ENCODE measurements around the gene MRPL4.

The MRPL4 gene

GRCh38 chr19:10251792-10252694 lies at the start of gene MRPL4:
Gene MRPL4 (plus strand): TSS chr19:10252214. CDS start chr19:10252254, 40 bp downstream.
- H3K9me3 ChIP-seq (ENCODE audit: control insufficient read depth, low read depth, low read length): no peaks in the 10 kb centered on the region
- H3K27ac ChIP-seq (ENCODE audit: low read length): peak within 1 kb of the TSS; percentile 87
- peaks cover 3% of the 10 kb centered on the region for H3K4me1 ChIP-seq (ENCODE audit: control insufficient read depth, low read depth, low read length)
- H3K27me3 ChIP-seq (ENCODE audit: control insufficient read depth, insufficient read depth, low read length): no peaks in the 10 kb centered on the region
- H3K36me3 ChIP-seq (ENCODE audit: control insufficient read depth, low read depth, low read length): peaks cover 13% of the 10 kb centered on the region
- H3K9ac ChIP-seq (ENCODE audit: low read length): peak within 1 kb of the TSS; percentile 83
- H3K4me3 ChIP-seq (ENCODE audit: low read length): peak within 1 kb of the TSS; percentile 99

- Histone ChIP-seq H3K4me3 (ENCODE audit: low read length) (no peak overlapping the region), H3K9ac (ENCODE audit: low read length) (no peak overlapping the region), H3K36me3 (ENCODE audit: control insufficient read depth, low read depth, low read length) (no peaks in the 10 kb centered on the region), H3K4me1 (ENCODE audit: control insufficient read depth, low read depth, low read length) (no peaks in the 10 kb centered on the region), H3K27ac (ENCODE audit: low read length) (no peak overlapping the region), H3K27me3 (ENCODE audit: control insufficient read depth, insufficient read depth, low read length) (no peaks in the 10 kb centered on the region), H3K9me3 (ENCODE audit: control insufficient read depth, low read depth, low read length) (no peaks in the 10 kb centered on the region)
Observed at GRCh38 chr19:10203686-10204085, 48.3 kb upstream of the MRPL4 start.

GRCh38 chr19:10205636-10206035 lies 46.4 kb upstream of the MRPL4 start:
- H3K27ac ChIP-seq (ENCODE audit: low read length): no peak overlapping the region
- H3K36me3 ChIP-seq (ENCODE audit: control insufficient read depth, low read depth, low read length): no peaks in the 10 kb centered on the region
- H3K9me3 ChIP-seq (ENCODE audit: control insufficient read depth, low read depth, low read length): no peaks in the 10 kb centered on the region
- no peaks in the 10 kb centered on the region for H3K27me3 ChIP-seq (ENCODE audit: control insufficient read depth, insufficient read depth, low read length)
- no peak overlapping the region for H3K9ac ChIP-seq (ENCODE audit: low read length)
- no peaks in the 10 kb centered on the region for H3K4me1 ChIP-seq (ENCODE audit: control insufficient read depth, low read depth, low read length)
- H3K4me3 ChIP-seq (ENCODE audit: low read length): no peak overlapping the region

- H3K36me3 ChIP-seq (ENCODE audit: control insufficient read depth, low read depth, low read length): no peaks in the 10 kb centered on the region
- no peaks in the 10 kb centered on the region for H3K4me1 ChIP-seq (ENCODE audit: control insufficient read depth, low read depth, low read length)
- no peaks in the 10 kb centered on the region for H3K27me3 ChIP-seq (ENCODE audit: control insufficient read depth, insufficient read depth, low read length)
- no peaks in the 10 kb centered on the region for H3K9me3 ChIP-seq (ENCODE audit: control insufficient read depth, low read depth, low read length)
- H3K9ac ChIP-seq (ENCODE audit: low read length): no peak overlapping the region
- H3K27ac ChIP-seq (ENCODE audit: low read length): no peak overlapping the region
- H3K4me3 ChIP-seq (ENCODE audit: low read length): no peak overlapping the region
Observed at GRCh38 chr19:10206226-10206885, 45.7 kb upstream of the MRPL4 start.

GRCh38 chr19:10207026-10207425 lies 45.0 kb upstream of the MRPL4 start:
- Histone ChIP-seq H3K27ac (ENCODE audit: low read length) (no peak overlapping the region), H3K27me3 (ENCODE audit: control insufficient read depth, insufficient read depth, low read length) (no peaks in the 10 kb centered on the region), H3K9me3 (ENCODE audit: control insufficient read depth, low read depth, low read length) (no peaks in the 10 kb centered on the region), H3K9ac (ENCODE audit: low read length) (no peak overlapping the region), H3K36me3 (ENCODE audit: control insufficient read depth, low read depth, low read length) (no peaks in the 10 kb centered on the region), H3K4me1 (ENCODE audit: control insufficient read depth, low read depth, low read length) (no peaks in the 10 kb centered on the region), H3K4me3 (ENCODE audit: low read length) (no peak overlapping the region)

GRCh38 chr19:10209315-10209714 lies 42.7 kb upstream of the MRPL4 start:
- H3K4me3 ChIP-seq (ENCODE audit: low read length): no peak overlapping the region
- H3K9ac ChIP-seq (ENCODE audit: low read length): no peak overlapping the region
- no peaks in the 10 kb centered on the region for H3K4me1 ChIP-seq (ENCODE audit: control insufficient read depth, low read depth, low read length)
- no peaks in the 10 kb centered on the region for H3K27me3 ChIP-seq (ENCODE audit: control insufficient read depth, insufficient read depth, low read length)
- H3K27ac ChIP-seq (ENCODE audit: low read length): no peak overlapping the region
- H3K36me3 ChIP-seq (ENCODE audit: control insufficient read depth, low read depth, low read length): no peaks in the 10 kb centered on the region
- H3K9me3 ChIP-seq (ENCODE audit: control insufficient read depth, low read depth, low read length): no peaks in the 10 kb centered on the region

- no peak overlapping the region for H3K27ac ChIP-seq (ENCODE audit: low read length)
- no peak overlapping the region for H3K4me3 ChIP-seq (ENCODE audit: low read length)
- no peak overlapping the region for H3K9ac ChIP-seq (ENCODE audit: low read length)
- no peaks in the 10 kb centered on the region for H3K27me3 ChIP-seq (ENCODE audit: control insufficient read depth, insufficient read depth, low read length)
- H3K9me3 ChIP-seq (ENCODE audit: control insufficient read depth, low read depth, low read length): no peaks in the 10 kb centered on the region
- H3K4me1 ChIP-seq (ENCODE audit: control insufficient read depth, low read depth, low read length): no peaks in the 10 kb centered on the region
- no peaks in the 10 kb centered on the region for H3K36me3 ChIP-seq (ENCODE audit: control insufficient read depth, low read depth, low read length)
Observed at GRCh38 chr19:10211061-10211460, 41.0 kb upstream of the MRPL4 start.

- H3K4me3 ChIP-seq (ENCODE audit: low read length): no peak overlapping the region
- no peaks in the 10 kb centered on the region for H3K27me3 ChIP-seq (ENCODE audit: control insufficient read depth, insufficient read depth, low read length)
- H3K9ac ChIP-seq (ENCODE audit: low read length): no peak overlapping the region
- no peaks in the 10 kb centered on the region for H3K9me3 ChIP-seq (ENCODE audit: control insufficient read depth, low read depth, low read length)
- no peak overlapping the region for H3K27ac ChIP-seq (ENCODE audit: low read length)
- H3K4me1 ChIP-seq (ENCODE audit: control insufficient read depth, low read depth, low read length): no peaks in the 10 kb centered on the region
- H3K36me3 ChIP-seq (ENCODE audit: control insufficient read depth, low read depth, low read length): no peaks in the 10 kb centered on the region
Observed at GRCh38 chr19:10211691-10212090, 40.3 kb upstream of the MRPL4 start.

GRCh38 chr19:10214784-10215183 lies 37.2 kb upstream of the MRPL4 start:
- H3K4me1 ChIP-seq (ENCODE audit: control insufficient read depth, low read depth, low read length): no peaks in the 10 kb centered on the region
- no peaks in the 10 kb centered on the region for H3K9me3 ChIP-seq (ENCODE audit: control insufficient read depth, low read depth, low read length)
- no peak overlapping the region for H3K27ac ChIP-seq (ENCODE audit: low read length)
- H3K9ac ChIP-seq (ENCODE audit: low read length): no peak overlapping the region
- no peaks in the 10 kb centered on the region for H3K27me3 ChIP-seq (ENCODE audit: control insufficient read depth, insufficient read depth, low read length)
- no peak overlapping the region for H3K4me3 ChIP-seq (ENCODE audit: low read length)
- no peaks in the 10 kb centered on the region for H3K36me3 ChIP-seq (ENCODE audit: control insufficient read depth, low read depth, low read length)

- H3K36me3 ChIP-seq (ENCODE audit: control insufficient read depth, low read depth, low read length): no peaks in the 10 kb centered on the region
- no peaks in the 10 kb centered on the region for H3K4me1 ChIP-seq (ENCODE audit: control insufficient read depth, low read depth, low read length)
- H3K9ac ChIP-seq (ENCODE audit: low read length): no peak overlapping the region
- H3K9me3 ChIP-seq (ENCODE audit: control insufficient read depth, low read depth, low read length): no peaks in the 10 kb centered on the region
- H3K27ac ChIP-seq (ENCODE audit: low read length): no peak overlapping the region
- no peak overlapping the region for H3K4me3 ChIP-seq (ENCODE audit: low read length)
- H3K27me3 ChIP-seq (ENCODE audit: control insufficient read depth, insufficient read depth, low read length): no peaks in the 10 kb centered on the region
Observed at GRCh38 chr19:10217085-10217484, 34.9 kb upstream of the MRPL4 start.

- peak overlapping the region; percentile 36 for H3K9ac ChIP-seq (ENCODE audit: low read length)
- H3K4me1 ChIP-seq (ENCODE audit: control insufficient read depth, low read depth, low read length): no peaks in the 10 kb centered on the region
- no peaks in the 10 kb centered on the region for H3K36me3 ChIP-seq (ENCODE audit: control insufficient read depth, low read depth, low read length)
- no peak overlapping the region for H3K4me3 ChIP-seq (ENCODE audit: low read length)
- H3K27ac ChIP-seq (ENCODE audit: low read length): no peak overlapping the region
- H3K27me3 ChIP-seq (ENCODE audit: control insufficient read depth, insufficient read depth, low read length): no peaks in the 10 kb centered on the region
- H3K9me3 ChIP-seq (ENCODE audit: control insufficient read depth, low read depth, low read length): no peaks in the 10 kb centered on the region
Observed at GRCh38 chr19:10219678-10220077, 32.3 kb upstream of the MRPL4 start.
